OCI-LY1 (cell line): ENCODE data around the gene FXR1.

Source experiments
- CTCF ChIP-seq: fragments of 200-600 bp; sonication (generic), shearing (Covaris generic); IDR thresholded peaks from 2 replicates; pipeline ENCODE4 v1.5.1; 2017; ENCODE audit warnings: mild to moderate bottlenecking, antibody characterized with exemption, low read length, moderate library complexity, mixed read lengths
- EZH2 ChIP-seq: fragments of 200-600 bp; sonication (generic), shearing (Covaris generic); IDR thresholded peaks from 2 replicates; pipeline ENCODE4 v1.8.0; 2017; ENCODE audit warnings: borderline replicate concordance, mixed run types, mild to moderate bottlenecking, antibody characterized with exemption, low read length, moderate library complexity, mixed read lengths

- TF ChIP-seq EZH2 (no peak), CTCF (no peak)
Observed at GRCh38 chr3:180913581-180914404, 1.3 kb downstream of the FXR1 start.
